Measurements from ENCODE around the gene SGCD.

The SGCD gene

DNA sequence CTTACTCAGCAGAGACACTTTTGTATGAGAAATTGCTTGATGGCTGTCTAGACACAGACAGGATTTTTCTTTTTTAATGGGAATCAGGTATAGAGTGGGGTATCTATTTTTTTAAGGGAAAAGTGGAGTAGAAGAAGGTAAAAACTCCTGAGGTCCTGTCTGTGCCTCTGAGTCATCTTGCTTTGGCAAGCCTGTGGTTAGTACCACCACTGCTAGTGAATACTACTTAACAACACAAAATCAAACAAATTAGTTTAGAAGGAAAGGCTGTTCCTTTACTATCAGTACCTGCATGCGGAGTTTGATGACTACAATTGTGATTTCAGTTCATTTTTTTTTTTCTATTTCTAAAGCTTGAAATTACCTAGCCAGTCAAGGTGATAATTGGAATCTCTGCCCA, 372.2 kb downstream of the SGCD start:
- no peak overlapping the region for H3K27ac ChIP-seq
- no peak for TF ChIP-seq ZFX (IDR thresholded peaks at IDR 0.05)
- TF ChIP-seq, protein P1, sequence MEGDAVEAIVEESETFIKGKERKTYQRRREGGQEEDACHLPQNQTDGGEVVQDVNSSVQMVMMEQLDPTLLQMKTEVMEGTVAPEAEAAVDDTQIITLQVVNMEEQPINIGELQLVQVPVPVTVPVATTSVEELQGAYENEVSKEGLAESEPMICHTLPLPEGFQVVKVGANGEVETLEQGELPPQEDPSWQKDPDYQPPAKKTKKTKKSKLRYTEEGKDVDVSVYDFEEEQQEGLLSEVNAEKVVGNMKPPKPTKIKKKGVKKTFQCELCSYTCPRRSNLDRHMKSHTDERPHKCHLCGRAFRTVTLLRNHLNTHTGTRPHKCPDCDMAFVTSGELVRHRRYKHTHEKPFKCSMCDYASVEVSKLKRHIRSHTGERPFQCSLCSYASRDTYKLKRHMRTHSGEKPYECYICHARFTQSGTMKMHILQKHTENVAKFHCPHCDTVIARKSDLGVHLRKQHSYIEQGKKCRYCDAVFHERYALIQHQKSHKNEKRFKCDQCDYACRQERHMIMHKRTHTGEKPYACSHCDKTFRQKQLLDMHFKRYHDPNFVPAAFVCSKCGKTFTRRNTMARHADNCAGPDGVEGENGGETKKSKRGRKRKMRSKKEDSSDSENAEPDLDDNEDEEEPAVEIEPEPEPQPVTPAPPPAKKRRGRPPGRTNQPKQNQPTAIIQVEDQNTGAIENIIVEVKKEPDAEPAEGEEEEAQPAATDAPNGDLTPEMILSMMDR (conservative IDR thresholded peaks at IDR 0.05): no peak

DNA sequence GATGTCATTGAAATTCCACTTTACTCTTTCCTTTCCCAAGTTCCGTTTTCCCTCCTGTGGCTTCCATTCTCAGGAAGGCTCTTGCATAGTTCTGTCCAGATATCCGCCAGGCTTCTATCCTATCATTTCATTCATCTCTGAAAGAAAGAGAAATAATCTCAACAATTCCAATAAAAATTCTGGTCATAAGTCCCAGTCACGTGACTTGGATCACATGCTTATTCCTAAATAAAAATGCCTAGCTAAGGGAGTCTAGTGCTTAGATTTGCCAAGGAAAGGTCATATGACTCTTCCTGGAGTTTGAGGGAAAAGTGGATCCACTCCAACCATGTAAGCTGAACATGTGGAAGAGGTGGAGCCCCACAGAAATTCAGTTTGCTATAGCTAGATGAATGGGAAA, 377.2 kb downstream of the SGCD start:
- no peak overlapping the region for H3K27ac ChIP-seq
- no peak for TF ChIP-seq ZFX (IDR thresholded peaks at IDR 0.05)
- TF ChIP-seq, protein P1 (conservative IDR thresholded peaks at IDR 0.05): no peak

DNA sequence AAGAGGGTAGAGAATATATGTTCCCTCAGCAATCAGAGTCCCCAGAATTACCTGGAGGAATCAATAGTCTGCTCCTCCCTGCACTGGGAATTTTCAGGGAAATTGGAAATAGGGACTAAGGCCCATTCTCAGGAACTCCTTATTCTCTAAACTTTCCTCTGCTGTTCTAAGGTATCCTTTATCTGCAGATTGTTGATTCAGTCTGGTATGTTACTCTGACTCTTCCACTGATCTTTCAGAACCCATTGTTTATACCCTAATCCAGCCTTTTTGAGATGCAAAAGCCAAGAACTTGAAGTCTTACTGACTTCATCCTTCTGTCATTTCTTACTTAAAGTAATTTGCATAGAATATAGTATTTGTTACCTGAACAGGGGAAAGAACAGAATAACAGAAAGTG, 379.7 kb downstream of the SGCD start:
- TF ChIP-seq ZFX (IDR thresholded peaks at IDR 0.05): no peak
- TF ChIP-seq, protein P1 (conservative IDR thresholded peaks at IDR 0.05): no peak
- no peak overlapping the region for H3K27ac ChIP-seq

DNA sequence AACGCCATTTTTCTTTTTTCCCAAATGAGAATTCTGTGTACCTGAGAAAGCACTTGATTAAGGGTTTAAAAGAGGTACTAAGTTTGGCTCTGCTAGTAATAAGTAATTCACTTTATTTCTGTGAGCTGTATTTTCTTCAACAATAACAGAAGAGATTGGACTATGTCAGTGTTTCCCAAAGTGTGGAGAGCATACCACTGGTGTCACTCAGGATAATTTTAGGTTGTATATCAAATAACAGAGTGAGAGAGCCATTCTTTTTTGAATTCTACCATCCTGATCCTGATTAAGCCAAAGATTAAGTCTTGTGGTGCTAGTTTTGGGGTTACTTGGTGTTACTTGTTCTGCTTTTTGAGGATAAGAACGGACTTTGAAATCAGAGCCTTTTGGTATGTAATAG, 380.8 kb downstream of the SGCD start:
- H3K27ac ChIP-seq: no peak overlapping the region
- TF ChIP-seq ZFX (IDR thresholded peaks at IDR 0.05): no peak
- TF ChIP-seq, protein P1 (conservative IDR thresholded peaks at IDR 0.05): no peak

DNA sequence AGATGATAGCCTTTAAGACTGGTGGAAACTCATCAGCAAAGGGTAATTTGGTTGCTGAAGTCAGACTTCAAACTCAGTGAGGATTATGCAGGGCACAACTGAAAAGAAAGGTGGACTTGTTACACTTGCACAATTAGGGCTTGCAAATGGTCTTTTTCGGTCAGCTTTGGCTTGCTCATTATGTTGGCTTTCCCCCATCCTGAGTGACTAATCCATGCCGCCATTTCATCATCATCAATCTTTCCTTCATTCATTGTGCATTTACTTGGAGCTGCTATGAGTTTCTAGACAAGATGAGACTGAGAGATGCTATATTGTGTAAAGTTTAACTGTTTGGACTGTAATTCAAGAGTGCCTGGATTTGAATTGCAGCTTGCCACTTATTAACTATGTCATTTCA, 388.3 kb downstream of the SGCD start:
- H3K27ac ChIP-seq: no peak overlapping the region
- TF ChIP-seq ZFX (IDR thresholded peaks at IDR 0.05): no peak

DNA sequence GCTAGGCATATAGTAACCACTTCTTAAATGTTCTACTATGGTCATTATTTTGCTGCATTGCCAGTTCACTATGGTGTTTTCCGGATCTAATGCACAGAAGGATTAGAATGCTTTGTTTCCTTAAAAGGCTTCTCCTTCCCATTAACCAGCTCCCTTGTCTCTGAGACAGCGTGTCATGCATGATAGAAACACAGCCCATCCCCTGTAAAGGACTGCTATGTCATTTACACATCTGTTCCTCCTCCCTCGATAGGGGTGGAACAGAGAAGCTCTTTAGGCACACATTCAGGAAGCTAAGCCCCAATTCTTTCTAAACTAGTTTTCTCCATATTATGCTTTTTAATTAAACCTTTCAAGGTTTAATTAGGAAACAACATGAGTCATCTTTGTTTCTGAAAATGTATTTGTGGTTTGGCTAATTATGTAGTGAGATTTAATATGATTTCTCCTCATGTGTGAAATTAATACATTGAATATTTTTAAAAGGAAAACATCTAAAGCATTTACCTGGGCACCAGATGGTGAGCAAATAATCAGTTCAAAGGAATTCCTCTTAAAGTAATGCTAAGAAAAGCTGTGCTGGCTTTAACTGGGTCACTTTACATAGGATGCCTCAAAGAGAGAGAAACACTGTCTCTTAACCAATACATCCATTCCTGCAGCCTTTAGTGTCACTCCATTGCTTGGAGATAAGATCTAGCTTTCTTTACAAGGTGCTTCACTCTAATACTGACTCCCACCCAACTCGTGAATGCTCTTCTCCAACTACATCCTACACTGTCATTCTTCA, 389.8 kb downstream of the SGCD start:
- TF ChIP-seq, protein P1 (conservative IDR thresholded peaks at IDR 0.05): no peak
- no peak for TF ChIP-seq ZFX (IDR thresholded peaks at IDR 0.05)
- H3K27ac ChIP-seq: no peak overlapping the region

DNA sequence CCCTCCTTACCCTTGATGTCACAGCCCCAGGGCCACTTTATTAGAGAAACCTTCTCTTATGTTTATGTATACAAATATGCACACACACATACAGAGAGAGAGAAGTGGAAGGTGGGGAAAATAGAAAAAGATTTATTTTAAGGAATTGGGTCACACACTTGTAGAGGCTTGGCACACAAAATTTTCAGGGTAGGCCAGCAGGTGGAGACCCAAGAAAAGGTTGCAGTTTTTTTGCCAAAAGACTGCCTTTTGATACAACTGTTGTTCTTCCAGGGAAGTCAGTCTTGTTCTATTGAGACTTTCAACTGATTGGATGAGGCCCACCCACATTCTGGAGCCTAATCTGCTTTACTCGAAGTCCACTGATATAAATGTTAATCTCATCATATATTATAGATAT, 392.0 kb downstream of the SGCD start:
- TF ChIP-seq, protein P1 (conservative IDR thresholded peaks at IDR 0.05): no peak
- TF ChIP-seq ZFX (IDR thresholded peaks at IDR 0.05): no peak
- H3K27ac ChIP-seq: no peak overlapping the region

DNA sequence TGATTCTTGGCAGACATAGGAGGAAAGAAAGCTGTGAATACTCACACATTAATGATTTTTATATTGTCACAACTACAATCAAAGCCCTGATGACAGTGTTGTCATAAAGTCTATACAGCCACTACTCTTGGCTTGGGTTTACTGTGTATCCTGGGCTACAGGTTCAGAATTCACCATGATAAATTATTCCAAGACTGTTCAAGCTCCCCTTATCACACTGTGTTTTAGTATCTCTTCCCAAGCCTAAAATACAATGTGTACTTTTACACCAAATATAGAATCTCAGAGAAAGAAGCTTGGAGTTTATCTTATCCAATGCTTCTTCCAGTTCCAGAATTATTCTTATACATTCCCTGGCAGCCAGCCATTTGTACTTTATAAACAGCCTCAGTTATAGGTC, 395.4 kb downstream of the SGCD start:
- no peak overlapping the region for H3K27ac ChIP-seq
- no peak for TF ChIP-seq ZFX (IDR thresholded peaks at IDR 0.05)
- TF ChIP-seq, protein P1 (conservative IDR thresholded peaks at IDR 0.05): no peak

Data from C4-2B (cell line).